Measurements from ENCODE around the gene DMAP1. TPM values are rescaled to one million over a fixed set of nuclear protein-coding genes. Genes with fewer than 3 reads are reported as not detected.

DMAP1 gene
- total RNA-seq, 2 experiments from 2014 or later = 35.4 to 55.9 TPM

GRCh38 chr1:44239961-44240371 is 26.7 kb downstream of the DMAP1 start:
- Histone ChIP-seq H3K9me2 (ENCODE audit: insufficient read depth, low read length) (no peaks in the 10 kb centered on the region), H3K36me3 (ENCODE audit: insufficient read depth, low read length) (no peaks in the 10 kb centered on the region), H3K4me2 (ENCODE audit: low read length) (no peak overlapping the region), H2AFZ (ENCODE audit: low read length) (no peak overlapping the region), H3K4me3 (ENCODE audit: low read depth, low read length, poor library complexity, severe bottlenecking) (no peak overlapping the region), H3K27ac (ENCODE audit: low read depth, low read length, poor library complexity, severe bottlenecking) (no peak overlapping the region), H4K20me1 (ENCODE audit: insufficient read depth, low read length) (no peaks in the 10 kb centered on the region), H3K4me1 (ENCODE audit: insufficient read depth, low read length, poor library complexity, severe bottlenecking) (peaks cover 4% of the 10 kb centered on the region), H3K79me2 (ENCODE audit: insufficient read depth, low read depth, low read length) (no peaks in the 10 kb centered on the region), H3K9me3 (ENCODE audit: low read length) (no peaks in the 10 kb centered on the region)
- TF ChIP-seq CTCF (conservative IDR thresholded peaks at IDR 0.05; ENCODE audit: low read length) (no peak), EZH2phosphoT487 (IDR thresholded peaks at IDR 0.05; ENCODE audit: borderline replicate concordance, low read depth, low read length) (no peak)
- POLR2A ChIA-PET = interaction anchor here (0.6 kb wide), 1 partner anchor 978 kb away, joined by 3 read pairs; no protein-coding TSS in a partner anchor
- CTCF ChIA-PET (ENCODE audit: unreplicated experiment) = no interaction called here
- intact Hi-C loops (cut with micrococcal nuclease; ENCODE audit: unreplicated experiment) = no loop called here
- no peak for DNase-seq (ENCODE audit: low spot score)
- BruUV-seq (replicated peaks) = no TSS peak

GRCh38 chr1:44240802-44241671 is 27.8 kb downstream of the DMAP1 start:
- CTCF ChIA-PET (ENCODE audit: unreplicated experiment) = no interaction called here
- H3K4me3 ChIP-seq (ENCODE audit: low read depth, low read length, poor library complexity, severe bottlenecking) = no peak overlapping the region

More at GRCh38 chr1:44240802-44241671, 27.8 kb downstream of the DMAP1 start:
- no peak for TF ChIP-seq CTCF (conservative IDR thresholded peaks at IDR 0.05; ENCODE audit: low read length)
- TF ChIP-seq EZH2phosphoT487 (IDR thresholded peaks at IDR 0.05; ENCODE audit: borderline replicate concordance, low read depth, low read length) = no peak
- Histone ChIP-seq H3K9me3 (ENCODE audit: low read length) (no peaks in the 10 kb centered on the region), H2AFZ (ENCODE audit: low read length) (no peak overlapping the region), H3K27ac (ENCODE audit: low read depth, low read length, poor library complexity, severe bottlenecking) (no peak overlapping the region), H3K36me3 (ENCODE audit: insufficient read depth, low read length) (no peaks in the 10 kb centered on the region), H3K4me1 (ENCODE audit: insufficient read depth, low read length, poor library complexity, severe bottlenecking) (peaks cover 4% of the 10 kb centered on the region), H3K4me2 (ENCODE audit: low read length) (no peak overlapping the region), H4K20me1 (ENCODE audit: insufficient read depth, low read length) (no peaks in the 10 kb centered on the region), H3K79me2 (ENCODE audit: insufficient read depth, low read depth, low read length) (no peaks in the 10 kb centered on the region), H3K9me2 (ENCODE audit: insufficient read depth, low read length) (no peaks in the 10 kb centered on the region)
- intact Hi-C loops (cut with micrococcal nuclease; ENCODE audit: unreplicated experiment) = no loop called here
- no peak for DNase-seq (ENCODE audit: low spot score)
- no TSS peak for BruUV-seq (replicated peaks)
- POLR2A ChIA-PET = no interaction called here
